ENCODE measurements around the gene RAB41. TPM values are rescaled to one million over a fixed set of nuclear protein-coding genes. Genes with fewer than 3 reads are reported as not detected.
"Not testable (repeated sequence)": the region's sequence is repeated elsewhere in the genome, so short reads cannot be mapped to it uniquely, and the experiment has no call there.

Gene RAB41
- not detected in 2 replicates for total RNA-seq (2014; rRNA removed; shearing (Covaris generic))

DNA sequence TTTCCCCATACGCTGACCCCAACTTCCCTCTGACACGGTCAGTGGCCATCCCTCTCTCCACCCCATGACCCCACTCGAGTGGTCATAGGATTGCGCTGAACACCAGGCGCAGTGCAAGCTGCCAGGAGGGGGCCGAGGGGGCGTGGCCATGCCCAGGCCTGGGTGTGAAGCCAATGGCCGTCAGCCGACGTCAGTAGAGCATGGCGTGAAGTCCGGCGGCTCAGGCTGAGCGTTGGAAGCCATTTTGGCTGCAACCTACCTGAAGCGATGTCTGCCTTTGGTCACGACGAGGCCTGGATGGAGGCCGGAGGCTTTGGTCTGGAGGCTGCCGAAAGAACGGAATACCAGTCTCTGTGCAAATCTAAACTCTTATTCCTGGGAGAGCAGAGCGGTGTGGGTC, at the start of gene RAB41:
RAB41 (plus strand) TSS at position 222 of the 400 bp plus-strand sequence; CDS start at position 268, 46 bp downstream.
- no peak for DNase-seq
- H3K36me3 ChIP-seq (replicated peaks; ENCODE audit: control insufficient read depth, insufficient read depth, low read length): no peaks in the 10 kb centered on the region; the same call in 1 of the 2 replicates
- no peaks in the 10 kb centered on the region for H3K27me3 ChIP-seq (ENCODE audit: control insufficient read depth, insufficient read depth, low read length)
- H3K4me3 ChIP-seq (ENCODE audit: insufficient read depth, low read depth, low read length): no peak within 1 kb of the TSS

GRCh38 chrX:70234355-70234754, 47.6 kb upstream of the RAB41 start, which contains the start of gene AWAT1:
Gene AWAT1, plus strand, starts transcription at chrX:70234655. Its CDS starts 41 bp downstream, at chrX:70234696.
- Histone ChIP-seq H3K27me3 (ENCODE audit: control insufficient read depth, insufficient read depth, low read length) (no peaks in the 10 kb centered on the region), H3K36me3 (replicated peaks; ENCODE audit: control insufficient read depth, insufficient read depth, low read length) (no peaks in the 10 kb centered on the region), H3K4me3 (ENCODE audit: insufficient read depth, low read depth, low read length) (no peak within 1 kb of the TSS)
- no peak for DNase-seq

DNA sequence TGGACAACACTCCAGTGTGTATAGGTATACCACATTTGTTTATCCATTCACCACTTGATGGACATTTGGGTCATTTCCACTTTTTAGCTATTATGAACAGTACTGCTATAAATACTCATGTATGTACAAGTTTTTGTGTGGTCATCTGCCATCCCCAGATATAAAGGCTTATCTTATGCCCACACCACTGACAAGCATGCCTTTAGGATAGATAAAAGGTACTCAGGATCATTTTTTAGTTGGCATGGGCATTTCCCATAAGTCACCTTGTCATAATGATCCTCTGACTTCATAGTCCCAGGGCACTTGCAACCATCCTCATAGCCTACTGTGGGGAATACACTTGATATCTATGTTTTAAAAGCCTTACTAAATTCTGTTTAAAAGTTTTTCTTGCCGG, 41.2 kb upstream of the RAB41 start:
- Histone ChIP-seq H3K36me3 (replicated peaks; ENCODE audit: control insufficient read depth, insufficient read depth, low read length) (no peaks in the 10 kb centered on the region), H3K4me3 (ENCODE audit: insufficient read depth, low read depth, low read length) (no peak overlapping the region), H3K27me3 (ENCODE audit: control insufficient read depth, insufficient read depth, low read length) (no peaks in the 10 kb centered on the region)
- DNase-seq: no peak

- Histone ChIP-seq H3K4me3 (ENCODE audit: insufficient read depth, low read depth, low read length) (no peak overlapping the region), H3K27me3 (ENCODE audit: control insufficient read depth, insufficient read depth, low read length) (no peaks in the 10 kb centered on the region), H3K36me3 (replicated peaks; ENCODE audit: control insufficient read depth, insufficient read depth, low read length) (no peaks in the 10 kb centered on the region)
- no peak for DNase-seq
Observed at GRCh38 chrX:70241501-70241900, 40.5 kb upstream of the RAB41 start.

DNA sequence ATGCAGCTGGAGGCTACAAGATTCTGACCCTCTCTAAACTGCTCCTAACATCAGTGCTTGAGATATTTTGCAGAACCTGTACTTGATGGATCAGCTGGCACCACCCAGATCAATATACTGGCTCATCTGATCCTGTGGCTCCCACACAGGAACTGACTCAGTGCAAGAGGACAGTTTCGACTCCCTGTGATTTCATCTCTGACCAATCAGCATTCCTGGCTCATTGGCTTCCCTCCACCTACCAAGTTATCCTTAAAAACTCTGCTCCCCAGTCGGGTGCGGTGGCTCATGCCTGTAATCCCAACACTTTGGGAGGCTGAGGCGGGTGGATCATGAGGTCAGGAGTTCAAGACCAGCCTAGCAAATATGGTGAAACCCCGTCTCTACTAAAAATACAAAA, 38.4 kb upstream of the RAB41 start:
- H3K27me3 ChIP-seq (ENCODE audit: control insufficient read depth, insufficient read depth, low read length); H3K4me3 ChIP-seq (ENCODE audit: insufficient read depth, low read depth, low read length); H3K36me3 ChIP-seq (replicated peaks; ENCODE audit: control insufficient read depth, insufficient read depth, low read length); DNase-seq: not testable (repeated sequence)

- Histone ChIP-seq H3K36me3 (replicated peaks; ENCODE audit: control insufficient read depth, insufficient read depth, low read length) (no peaks in the 10 kb centered on the region), H3K4me3 (ENCODE audit: insufficient read depth, low read depth, low read length) (no peak overlapping the region), H3K27me3 (ENCODE audit: control insufficient read depth, insufficient read depth, low read length) (no peaks in the 10 kb centered on the region)
- DNase-seq: no peak
Observed at GRCh38 chrX:70244881-70245280, 37.1 kb upstream of the RAB41 start.

GRCh38 chrX:70247252-70247651, 34.7 kb upstream of the RAB41 start:
- H3K4me3 ChIP-seq (ENCODE audit: insufficient read depth, low read depth, low read length): no peak overlapping the region
- no peaks in the 10 kb centered on the region for H3K27me3 ChIP-seq (ENCODE audit: control insufficient read depth, insufficient read depth, low read length)
- no peaks in the 10 kb centered on the region for H3K36me3 ChIP-seq (replicated peaks; ENCODE audit: control insufficient read depth, insufficient read depth, low read length)
- no peak for DNase-seq

- DNase-seq: no peak
- H3K36me3 ChIP-seq (replicated peaks; ENCODE audit: control insufficient read depth, insufficient read depth, low read length): no peaks in the 10 kb centered on the region
- H3K4me3 ChIP-seq (ENCODE audit: insufficient read depth, low read depth, low read length): no peak overlapping the region
- no peaks in the 10 kb centered on the region for H3K27me3 ChIP-seq (ENCODE audit: control insufficient read depth, insufficient read depth, low read length)
Observed at GRCh38 chrX:70252491-70252890, 29.5 kb upstream of the RAB41 start.

DNA sequence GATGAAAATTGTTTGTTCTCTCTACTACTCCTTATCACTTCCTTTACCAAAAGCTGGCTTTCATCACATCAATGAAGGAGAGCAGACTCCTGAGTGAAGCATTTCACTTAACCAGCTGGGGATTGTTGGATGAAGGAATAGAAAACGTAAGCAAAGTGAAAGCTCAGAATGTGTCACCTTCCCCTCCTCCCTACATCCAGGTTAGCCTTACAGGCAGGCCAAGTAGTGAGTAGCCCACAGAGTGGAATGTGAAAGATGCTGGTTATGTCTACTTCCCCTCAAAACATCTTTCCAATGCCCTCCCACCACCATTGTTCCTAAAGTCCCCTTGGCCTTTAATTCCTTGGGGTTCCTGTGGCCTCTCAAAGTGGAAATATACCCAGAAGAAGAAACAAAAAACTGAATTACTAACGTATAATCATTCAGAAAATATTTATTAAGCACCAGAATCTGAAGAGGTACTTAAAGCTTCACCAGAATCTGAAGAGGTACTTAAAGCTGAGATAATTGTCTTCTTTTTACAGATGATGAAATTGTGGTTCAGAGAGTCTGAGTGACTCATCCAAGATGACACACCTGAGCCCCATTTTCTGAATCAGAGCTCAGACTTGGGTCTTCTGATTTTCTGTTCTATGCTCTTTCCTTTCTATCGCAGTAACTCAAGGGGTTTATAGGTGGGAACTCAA, 28.5 kb upstream of the RAB41 start:
- DNase-seq: no peak
- H3K36me3 ChIP-seq (replicated peaks; ENCODE audit: control insufficient read depth, insufficient read depth, low read length): no peaks in the 10 kb centered on the region
- H3K4me3 ChIP-seq (ENCODE audit: insufficient read depth, low read depth, low read length): no peak overlapping the region
- H3K27me3 ChIP-seq (ENCODE audit: control insufficient read depth, insufficient read depth, low read length): no peaks in the 10 kb centered on the region

GRCh38 chrX:70254063-70254400, 27.9 kb upstream of the RAB41 start:
- Histone ChIP-seq H3K4me3 (ENCODE audit: insufficient read depth, low read depth, low read length) (no peak overlapping the region), H3K27me3 (ENCODE audit: control insufficient read depth, insufficient read depth, low read length) (no peaks in the 10 kb centered on the region), H3K36me3 (replicated peaks; ENCODE audit: control insufficient read depth, insufficient read depth, low read length) (no peaks in the 10 kb centered on the region)
- DNase-seq: no peak

GRCh38 chrX:70254909-70255308, 27.1 kb upstream of the RAB41 start:
- DNase-seq: no peak
- H3K36me3 ChIP-seq (replicated peaks; ENCODE audit: control insufficient read depth, insufficient read depth, low read length): no peaks in the 10 kb centered on the region
- no peak overlapping the region for H3K4me3 ChIP-seq (ENCODE audit: insufficient read depth, low read depth, low read length)

GRCh38 chrX:70255452-70255851, 26.5 kb upstream of the RAB41 start:
- DNase-seq: no peak
- no peaks in the 10 kb centered on the region for H3K36me3 ChIP-seq (replicated peaks; ENCODE audit: control insufficient read depth, insufficient read depth, low read length)
- no peaks in the 10 kb centered on the region for H3K27me3 ChIP-seq (ENCODE audit: control insufficient read depth, insufficient read depth, low read length)
- H3K4me3 ChIP-seq (ENCODE audit: insufficient read depth, low read depth, low read length): no peak overlapping the region

More at GRCh38 chrX:70254909-70255308, 27.1 kb upstream of the RAB41 start:
- no peaks in the 10 kb centered on the region for H3K27me3 ChIP-seq (ENCODE audit: control insufficient read depth, insufficient read depth, low read length)

DNA sequence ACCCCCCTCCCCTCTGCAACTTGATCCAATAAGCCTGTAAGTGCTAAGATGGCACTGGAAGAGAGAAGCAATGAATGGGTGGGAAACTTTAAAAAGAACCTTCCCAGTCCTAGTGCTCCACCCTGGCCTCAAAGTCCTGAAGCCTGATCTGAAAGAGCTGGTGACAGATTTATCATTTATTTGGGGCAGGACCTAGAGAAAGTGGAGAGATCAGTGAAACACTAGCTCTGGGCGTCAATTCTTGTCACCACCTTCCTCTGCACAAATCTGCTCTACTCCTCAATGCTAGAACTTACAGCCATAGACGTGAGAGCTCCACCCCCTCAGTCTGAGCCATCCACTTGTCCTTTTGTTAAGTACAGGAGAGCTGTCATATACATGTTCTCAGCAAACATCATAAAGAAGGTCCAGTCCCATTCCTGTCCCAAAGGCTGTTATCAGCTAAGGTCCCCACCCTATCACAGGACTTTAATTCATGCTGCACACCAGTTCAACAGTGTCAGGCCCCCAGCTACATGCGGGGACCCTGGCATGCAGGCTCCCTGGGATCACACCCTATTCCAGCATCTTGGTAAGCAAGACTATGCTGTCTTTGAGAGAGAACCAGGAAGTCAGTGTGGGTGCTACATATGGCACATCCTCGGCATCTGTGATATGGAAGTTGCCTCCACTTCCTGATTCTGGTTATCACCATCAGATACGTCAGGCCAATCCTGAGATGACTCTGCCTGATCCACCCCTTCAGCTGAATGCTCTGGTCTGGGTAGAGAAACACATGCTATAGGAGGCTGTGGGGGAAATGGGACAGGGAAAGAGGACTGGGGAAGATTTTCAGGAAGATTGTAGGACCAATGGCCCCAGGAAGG, 24.3 kb upstream of the RAB41 start:
- Histone ChIP-seq H3K4me3 (ENCODE audit: insufficient read depth, low read depth, low read length) (no peak overlapping the region), H3K27me3 (ENCODE audit: control insufficient read depth, insufficient read depth, low read length) (no peaks in the 10 kb centered on the region), H3K36me3 (replicated peaks; ENCODE audit: control insufficient read depth, insufficient read depth, low read length) (no peaks in the 10 kb centered on the region)
- no peak for DNase-seq

DNA sequence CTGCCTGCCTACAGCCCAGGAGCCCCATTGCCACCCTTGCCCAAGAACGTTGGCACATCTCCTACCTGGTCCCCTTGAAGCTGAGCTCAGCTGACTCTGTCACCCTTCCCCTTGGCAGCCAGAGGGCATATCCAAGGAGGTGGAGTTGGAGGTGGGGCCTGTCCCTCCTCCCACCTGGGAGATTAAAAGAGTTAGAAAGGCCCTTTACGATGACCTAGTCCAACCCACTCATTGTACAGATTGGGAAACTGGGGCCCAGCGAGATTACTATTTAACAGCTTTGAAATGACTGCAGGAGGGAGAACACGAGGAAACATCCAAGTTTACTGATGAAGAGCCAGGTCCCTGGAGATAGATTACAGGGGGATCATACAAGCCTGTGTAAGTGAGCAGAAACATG, 21.9 kb upstream of the RAB41 start, which contains the start of gene P2RY4:
P2RY4 (minus strand) TSS at position 101 of the 400 bp plus-strand sequence. CDS start 580 bp downstream, outside the sequence.
- no peak for DNase-seq
- Histone ChIP-seq H3K27me3 (ENCODE audit: control insufficient read depth, insufficient read depth, low read length) (no peaks in the 10 kb centered on the region), H3K36me3 (replicated peaks; ENCODE audit: control insufficient read depth, insufficient read depth, low read length) (no peaks in the 10 kb centered on the region), H3K4me3 (ENCODE audit: insufficient read depth, low read depth, low read length) (no peak within 1 kb of the TSS)

Data from H7 (cell line).